Panc1 (cell line): Measurements from ENCODE around the gene SELENOI. TPM values are rescaled to one million over a fixed set of nuclear protein-coding genes. Genes with fewer than 3 reads are reported as not detected.

Source experiments
- ATAC-seq: fragments of 200-7000 bp; cut with Tn5 transposase; 2 replicates; pipeline ENCODE4 v1.9.1; 2020; ENCODE audit warnings: mild to moderate bottlenecking, moderate library complexity
- BruUV-seq: library from RNA; stranded (reverse); fragments of 400-500 nt; replicated peaks from 2 replicates; lab custom pipeline; 2021; lab: Mats Ljungman, UMichigan
- CTCF ChIA-PET: fragments of 300-600 bp; sonication (Branson Sonifier 250); formaldehyde crosslinking; loops from one replicate; lab custom pipeline; 2022; ENCODE audit warnings: antibody characterized with exemption; lab: Charles Lee
- POLR2A ChIA-PET: fragments of 300-600 bp; sonication (Branson Sonifier 250); formaldehyde crosslinking; loops from one replicate; lab custom pipeline; 2022; ENCODE audit warnings: antibody characterized with exemption; lab: Charles Lee
- DNase-seq: peaks from one replicate; pipeline ENCODE4 v3.0.0-alpha.2; 2010; ENCODE audit warnings: low read depth, low spot score
- H3K27ac ChIP-seq: 2 replicates; pipeline ENCODE4 v1.5.1; 2011; ENCODE audit warnings: mild to moderate bottlenecking, low read length, inconsistent platforms
- H3K27me3 ChIP-seq: fragments of 200-500 bp; sonication (Bioruptor generic); 2 replicates; pipeline ENCODE4 v1.6.0; 2014; ENCODE audit warnings: low read length, inconsistent platforms; ENCODE audit not compliant: control insufficient read depth, insufficient read depth
- H3K36me3 ChIP-seq: fragments of 200-500 bp; sonication (Bioruptor generic); 2 replicates; pipeline ENCODE4 v1.5.1; 2014; ENCODE audit warnings: inconsistent platforms, mild to moderate bottlenecking, low read length, moderate library complexity; ENCODE audit not compliant: control insufficient read depth, insufficient read depth
- H3K4me1 ChIP-seq: 2 replicates; pipeline ENCODE4 v1.5.1; 2011; ENCODE audit warnings: inconsistent platforms, mild to moderate bottlenecking, low read length, moderate library complexity; ENCODE audit not compliant: control insufficient read depth, insufficient read depth
- H3K4me3 ChIP-seq, 2 experiments: 2 replicates each; pipeline ENCODE4 v1.5.1; 2011 to 2012; ENCODE audit warnings: low read depth in 2 of 2, low read length in 2 of 2, mild to moderate bottlenecking in 2 of 2, inconsistent platforms in 1 of 2, moderate library complexity in 1 of 2
- H3K9me3 ChIP-seq: fragments of 200-500 bp; sonication (Bioruptor generic); 2 replicates; pipeline ENCODE4 v1.5.1; 2014; ENCODE audit warnings: low read depth, mild to moderate bottlenecking, inconsistent platforms, low read length, moderate library complexity; ENCODE audit not compliant: control insufficient read depth, insufficient read depth
- POLR2AphosphoS5 ChIP-seq: IDR thresholded peaks from 2 replicates; pipeline ENCODE4 v1.6.1; 2012; ENCODE audit warnings: mild to moderate bottlenecking, low read depth, low read length, moderate library complexity
- SIN3A ChIP-seq: IDR thresholded peaks from 2 replicates; pipeline ENCODE4 v1.6.1; 2012; ENCODE audit warnings: low read depth, mild to moderate bottlenecking, low read length, moderate library complexity, borderline replicate concordance; ENCODE audit not compliant: insufficient read depth
- TCF7L2 ChIP-seq: IDR thresholded peaks from 2 replicates; pipeline ENCODE4 v1.6.1; 2011; ENCODE audit warnings: mild to moderate bottlenecking, low read depth, low read length, inconsistent platforms
- in situ Hi-C: cut with HindIII; loops from 2 replicates; pipeline ENCODE4 v1.10.0; 2016; ENCODE audit warnings: low sequenced_read_pairs, low pct_unique_long_range_greater_than_20kb
- intact Hi-C: fragments of 100-400 bp; cut with micrococcal nuclease; formaldehyde crosslinking; loops from one replicate; pipeline ENCODE4 v1.10.0; 2022; ENCODE audit not compliant: unreplicated experiment
- total RNA-seq: library from RNA; stranded (reverse); gene quantifications from one replicate; pipeline ENCODE4 v1.2.1, GENCODE V29; 2021; ENCODE audit not compliant: unreplicated experiment
- TF ChIP-seq, protein P1 (sequence below): fragments of 450-650 bp; IDR thresholded peaks from 2 replicates; pipeline ENCODE4 v1.5.1; 2017; ENCODE audit warnings: mild to moderate bottlenecking
- TF ChIP-seq, protein P2 (sequence below), 2 experiments: IDR thresholded peaks; 2 replicates each; pipeline ENCODE4 v1.6.1; 2011 to 2012; ENCODE audit warnings: low read depth in 2 of 2, control low read depth in 1 of 2, low read length in 1 of 2, mild to moderate bottlenecking in 1 of 2, moderate library complexity in 1 of 2; ENCODE audit not compliant: insufficient read depth in 1 of 2

Gene SELENOI
- total RNA-seq, 1 experiment from 2014 or later = 28.5 TPM

DNA sequence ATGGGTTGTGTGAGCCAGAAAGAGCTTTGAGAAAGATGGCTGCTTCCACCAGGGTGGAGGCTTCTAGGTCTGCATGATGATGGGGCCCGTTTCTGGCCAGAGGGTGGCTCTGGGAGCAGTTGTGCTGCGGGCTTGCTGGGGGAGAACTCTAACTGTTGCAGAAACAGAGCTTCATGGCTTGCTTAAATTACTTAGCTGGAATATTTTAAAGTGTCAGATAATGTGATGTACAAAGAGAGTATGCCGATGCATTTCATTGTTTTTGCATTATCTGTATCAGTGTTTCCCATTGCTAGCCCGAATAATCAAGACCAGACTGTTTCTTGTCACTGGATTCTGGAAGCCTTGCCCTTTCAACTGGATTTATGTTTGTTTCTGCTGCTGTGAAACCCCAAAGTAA, 49.5 kb downstream of the SELENOI start:
- no peak for DNase-seq
- intact Hi-C loops (no loop called here), in situ Hi-C loops (no loop called here)
- H3K4me1 ChIP-seq = no peaks in the 10 kb centered on the region
- H3K36me3 ChIP-seq = peaks cover 2% of the 10 kb centered on the region; the same call in 1 of the 2 replicates
- no peaks in the 10 kb centered on the region for H3K27me3 ChIP-seq
- POLR2A ChIA-PET = no interaction called here
- TF ChIP-seq TCF7L2 = no peak
- CTCF ChIA-PET = no interaction called here
- H3K4me3 ChIP-seq = no peak overlapping the region
- H3K27ac ChIP-seq = no peak overlapping the region
- no TSS peak for BruUV-seq
- ATAC-seq = no peak
- no peaks in the 10 kb centered on the region for H3K9me3 ChIP-seq

DNA sequence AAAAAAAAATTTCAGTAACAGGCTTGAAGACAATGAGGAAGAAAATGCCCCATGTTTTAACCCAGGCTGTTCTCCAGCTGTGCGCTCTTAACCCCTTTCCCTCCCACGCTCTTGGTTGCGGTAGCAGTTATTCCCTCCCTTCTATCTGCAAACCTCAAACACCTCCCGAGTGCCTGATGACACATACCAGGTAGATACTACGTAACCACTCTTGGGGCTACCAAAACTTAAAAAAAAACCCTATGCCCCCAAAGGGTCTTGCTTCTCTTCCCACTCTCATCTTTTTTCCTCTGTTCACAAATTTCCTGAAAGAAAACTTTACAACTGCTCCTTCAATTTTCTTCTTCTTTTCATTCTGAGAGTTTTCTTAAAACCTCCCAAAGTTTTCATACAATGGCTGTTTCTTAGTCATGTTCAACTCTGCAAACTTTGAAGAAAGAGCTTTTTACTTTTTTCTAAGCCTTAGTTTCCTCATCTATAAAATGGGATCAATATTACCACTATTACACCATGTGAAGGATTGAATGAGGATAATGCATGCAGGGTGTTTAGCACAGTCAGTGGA, 50.9 kb downstream of the SELENOI start:
- Histone ChIP-seq H3K27ac (no peak overlapping the region), H3K4me3 (no peak overlapping the region), H3K4me1 (no peaks in the 10 kb centered on the region), H3K27me3 (no peaks in the 10 kb centered on the region), H3K9me3 (no peaks in the 10 kb centered on the region), H3K36me3 (no peaks in the 10 kb centered on the region)
- no TSS peak for BruUV-seq
- intact Hi-C loops (no loop called here), in situ Hi-C loops (no loop called here)
- CTCF ChIA-PET = no interaction called here
- ATAC-seq (no peak), DNase-seq (no peak)
- POLR2A ChIA-PET = interaction anchor here (0.7 kb wide), 1 partner anchor 913 kb away, joined by 3 read pairs; no protein-coding TSS in a partner anchor
- TF ChIP-seq SIN3A = no peak
- TF ChIP-seq, protein P1, sequence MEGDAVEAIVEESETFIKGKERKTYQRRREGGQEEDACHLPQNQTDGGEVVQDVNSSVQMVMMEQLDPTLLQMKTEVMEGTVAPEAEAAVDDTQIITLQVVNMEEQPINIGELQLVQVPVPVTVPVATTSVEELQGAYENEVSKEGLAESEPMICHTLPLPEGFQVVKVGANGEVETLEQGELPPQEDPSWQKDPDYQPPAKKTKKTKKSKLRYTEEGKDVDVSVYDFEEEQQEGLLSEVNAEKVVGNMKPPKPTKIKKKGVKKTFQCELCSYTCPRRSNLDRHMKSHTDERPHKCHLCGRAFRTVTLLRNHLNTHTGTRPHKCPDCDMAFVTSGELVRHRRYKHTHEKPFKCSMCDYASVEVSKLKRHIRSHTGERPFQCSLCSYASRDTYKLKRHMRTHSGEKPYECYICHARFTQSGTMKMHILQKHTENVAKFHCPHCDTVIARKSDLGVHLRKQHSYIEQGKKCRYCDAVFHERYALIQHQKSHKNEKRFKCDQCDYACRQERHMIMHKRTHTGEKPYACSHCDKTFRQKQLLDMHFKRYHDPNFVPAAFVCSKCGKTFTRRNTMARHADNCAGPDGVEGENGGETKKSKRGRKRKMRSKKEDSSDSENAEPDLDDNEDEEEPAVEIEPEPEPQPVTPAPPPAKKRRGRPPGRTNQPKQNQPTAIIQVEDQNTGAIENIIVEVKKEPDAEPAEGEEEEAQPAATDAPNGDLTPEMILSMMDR = no peak
- TF ChIP-seq, protein P2, sequence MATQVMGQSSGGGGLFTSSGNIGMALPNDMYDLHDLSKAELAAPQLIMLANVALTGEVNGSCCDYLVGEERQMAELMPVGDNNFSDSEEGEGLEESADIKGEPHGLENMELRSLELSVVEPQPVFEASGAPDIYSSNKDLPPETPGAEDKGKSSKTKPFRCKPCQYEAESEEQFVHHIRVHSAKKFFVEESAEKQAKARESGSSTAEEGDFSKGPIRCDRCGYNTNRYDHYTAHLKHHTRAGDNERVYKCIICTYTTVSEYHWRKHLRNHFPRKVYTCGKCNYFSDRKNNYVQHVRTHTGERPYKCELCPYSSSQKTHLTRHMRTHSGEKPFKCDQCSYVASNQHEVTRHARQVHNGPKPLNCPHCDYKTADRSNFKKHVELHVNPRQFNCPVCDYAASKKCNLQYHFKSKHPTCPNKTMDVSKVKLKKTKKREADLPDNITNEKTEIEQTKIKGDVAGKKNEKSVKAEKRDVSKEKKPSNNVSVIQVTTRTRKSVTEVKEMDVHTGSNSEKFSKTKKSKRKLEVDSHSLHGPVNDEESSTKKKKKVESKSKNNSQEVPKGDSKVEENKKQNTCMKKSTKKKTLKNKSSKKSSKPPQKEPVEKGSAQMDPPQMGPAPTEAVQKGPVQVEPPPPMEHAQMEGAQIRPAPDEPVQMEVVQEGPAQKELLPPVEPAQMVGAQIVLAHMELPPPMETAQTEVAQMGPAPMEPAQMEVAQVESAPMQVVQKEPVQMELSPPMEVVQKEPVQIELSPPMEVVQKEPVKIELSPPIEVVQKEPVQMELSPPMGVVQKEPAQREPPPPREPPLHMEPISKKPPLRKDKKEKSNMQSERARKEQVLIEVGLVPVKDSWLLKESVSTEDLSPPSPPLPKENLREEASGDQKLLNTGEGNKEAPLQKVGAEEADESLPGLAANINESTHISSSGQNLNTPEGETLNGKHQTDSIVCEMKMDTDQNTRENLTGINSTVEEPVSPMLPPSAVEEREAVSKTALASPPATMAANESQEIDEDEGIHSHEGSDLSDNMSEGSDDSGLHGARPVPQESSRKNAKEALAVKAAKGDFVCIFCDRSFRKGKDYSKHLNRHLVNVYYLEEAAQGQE (IDR thresholded peaks at IDR 0.05; ENCODE audit: insufficient read depth in 1 of 2, low read depth in 2 of 2, low read length in 1 of 2) = no peak
- no peak for TF ChIP-seq TCF7L2
- TF ChIP-seq POLR2AphosphoS5 = no peak

DNA sequence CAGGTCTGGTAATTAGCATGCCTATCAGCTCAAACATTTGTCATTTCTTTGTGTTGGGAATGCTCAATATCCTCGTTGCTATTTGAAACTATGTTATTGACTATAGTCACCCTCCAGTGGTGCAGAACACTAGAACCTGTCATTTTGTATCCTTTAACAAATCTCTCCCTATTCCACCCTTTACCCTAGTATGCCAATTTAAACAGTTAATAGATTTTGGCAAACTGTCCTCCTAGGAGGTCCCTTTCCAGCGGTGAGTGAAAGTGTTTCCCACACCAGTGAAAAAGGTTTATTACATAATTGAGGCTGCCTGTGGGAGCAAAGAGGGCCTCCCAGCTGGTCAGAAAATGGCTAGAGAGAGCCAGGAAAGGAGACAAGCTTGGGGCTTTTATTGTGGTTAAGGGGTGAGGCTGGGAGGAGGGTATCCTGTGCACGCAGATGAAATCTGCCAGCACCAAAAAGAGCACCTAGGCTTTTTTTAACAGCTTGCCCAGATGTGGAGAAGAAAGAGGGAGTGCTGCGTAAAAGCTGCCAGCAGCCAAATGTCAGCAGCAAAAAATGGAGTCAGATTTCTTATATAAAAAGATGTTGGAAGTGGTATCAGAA, 53.9 kb downstream of the SELENOI start:
- intact Hi-C loops = loop anchor here (10.0 kb wide), 1 partner anchor 175 kb away; no protein-coding TSS in a partner anchor
- Histone ChIP-seq H3K4me3 (no peak overlapping the region), H3K36me3 (no peaks in the 10 kb centered on the region), H3K9me3 (no peaks in the 10 kb centered on the region), H3K27ac (no peak overlapping the region), H3K27me3 (no peaks in the 10 kb centered on the region), H3K4me1 (no peaks in the 10 kb centered on the region)
- no peak for ATAC-seq
- no TSS peak for BruUV-seq
- in situ Hi-C loops = no loop called here
- no peak for DNase-seq
- TF ChIP-seq, protein P2 (IDR thresholded peaks at IDR 0.05; ENCODE audit: insufficient read depth in 1 of 2, low read depth in 2 of 2, low read length in 1 of 2) = no peak
- TF ChIP-seq POLR2AphosphoS5 = no peak
- TF ChIP-seq SIN3A = no peak
- TF ChIP-seq, protein P1 = no peak
- TF ChIP-seq TCF7L2 = no peak
- CTCF ChIA-PET = interaction anchor here (0.7 kb wide), 1 partner anchor 51 kb away, joined by 5 read pairs; no protein-coding TSS in a partner anchor
- POLR2A ChIA-PET = no interaction called here
